ENCODE data around the gene ABTB2. TPM values are rescaled to one million over a fixed set of nuclear protein-coding genes. Genes with fewer than 3 reads are reported as not detected.

The ABTB2 gene
- total and polyA plus RNA-seq, 2 experiments from 2014 or later = 2.6 to 12.1 TPM

DNA sequence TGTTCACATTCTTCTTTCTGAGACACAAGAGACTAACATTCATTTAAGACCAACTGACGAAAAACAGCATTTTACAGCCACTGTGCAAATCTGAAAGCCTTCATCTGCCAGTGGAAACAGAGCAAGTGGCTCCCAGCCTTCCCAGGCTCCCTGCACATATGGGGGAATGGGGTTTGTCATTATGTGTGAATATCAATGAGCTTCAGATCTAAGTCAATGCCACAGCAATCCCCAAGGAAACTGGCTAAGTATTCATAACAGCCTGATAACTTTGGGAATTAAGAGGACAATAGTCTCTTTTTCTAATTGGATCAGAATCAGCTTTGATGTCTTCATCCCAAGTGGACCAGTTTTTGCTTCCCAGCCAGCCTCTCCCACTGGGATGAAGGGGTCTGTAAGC is 66.9 kb downstream of the ABTB2 start:
- Histone ChIP-seq H3K27ac (ENCODE audit: low read depth) (no peak overlapping the region), H3K9me2 (ENCODE audit: insufficient read depth) (no peaks in the 10 kb centered on the region), H3K36me3 (ENCODE audit: insufficient read depth) (no peaks in the 10 kb centered on the region), H2AFZ (no peak overlapping the region), H3K4me3 (no peak overlapping the region), H3K27me3 (ENCODE audit: insufficient read depth) (no peaks in the 10 kb centered on the region), H3F3A (replicated peaks; ENCODE audit: low read depth) (no peaks in the 10 kb centered on the region), H4K20me1 (replicated peaks; ENCODE audit: insufficient read depth) (no peaks in the 10 kb centered on the region), H3K79me2 (replicated peaks; ENCODE audit: insufficient read depth) (0 out of 2 replicates have a peak, but pooled peaks cover 3% of the 10 kb centered on the region), H3K4me1 (ENCODE audit: insufficient read depth) (no peaks in the 10 kb centered on the region), H3K4me2 (no peak overlapping the region)
- Mint-ChIP-seq H3K9me3 (no peaks in the 10 kb centered on the region), H3K27ac (no peak overlapping the region), H3K4me3 (no peak overlapping the region), H3K27me3 (ENCODE audit: insufficient read depth, low read depth, poor library complexity) (peaks cover 3% of the 10 kb centered on the region), H3K36me3 (ENCODE audit: low read depth) (no peaks in the 10 kb centered on the region), H3K4me1 (no peaks in the 10 kb centered on the region; the same call in 2 of the 3 replicates)
- no peak for ATAC-seq
- TF ChIP-seq JUNB (IDR thresholded peaks at IDR 0.05; ENCODE audit: unreplicated experiment) = no peak
- TF ChIP-seq, protein P1, sequence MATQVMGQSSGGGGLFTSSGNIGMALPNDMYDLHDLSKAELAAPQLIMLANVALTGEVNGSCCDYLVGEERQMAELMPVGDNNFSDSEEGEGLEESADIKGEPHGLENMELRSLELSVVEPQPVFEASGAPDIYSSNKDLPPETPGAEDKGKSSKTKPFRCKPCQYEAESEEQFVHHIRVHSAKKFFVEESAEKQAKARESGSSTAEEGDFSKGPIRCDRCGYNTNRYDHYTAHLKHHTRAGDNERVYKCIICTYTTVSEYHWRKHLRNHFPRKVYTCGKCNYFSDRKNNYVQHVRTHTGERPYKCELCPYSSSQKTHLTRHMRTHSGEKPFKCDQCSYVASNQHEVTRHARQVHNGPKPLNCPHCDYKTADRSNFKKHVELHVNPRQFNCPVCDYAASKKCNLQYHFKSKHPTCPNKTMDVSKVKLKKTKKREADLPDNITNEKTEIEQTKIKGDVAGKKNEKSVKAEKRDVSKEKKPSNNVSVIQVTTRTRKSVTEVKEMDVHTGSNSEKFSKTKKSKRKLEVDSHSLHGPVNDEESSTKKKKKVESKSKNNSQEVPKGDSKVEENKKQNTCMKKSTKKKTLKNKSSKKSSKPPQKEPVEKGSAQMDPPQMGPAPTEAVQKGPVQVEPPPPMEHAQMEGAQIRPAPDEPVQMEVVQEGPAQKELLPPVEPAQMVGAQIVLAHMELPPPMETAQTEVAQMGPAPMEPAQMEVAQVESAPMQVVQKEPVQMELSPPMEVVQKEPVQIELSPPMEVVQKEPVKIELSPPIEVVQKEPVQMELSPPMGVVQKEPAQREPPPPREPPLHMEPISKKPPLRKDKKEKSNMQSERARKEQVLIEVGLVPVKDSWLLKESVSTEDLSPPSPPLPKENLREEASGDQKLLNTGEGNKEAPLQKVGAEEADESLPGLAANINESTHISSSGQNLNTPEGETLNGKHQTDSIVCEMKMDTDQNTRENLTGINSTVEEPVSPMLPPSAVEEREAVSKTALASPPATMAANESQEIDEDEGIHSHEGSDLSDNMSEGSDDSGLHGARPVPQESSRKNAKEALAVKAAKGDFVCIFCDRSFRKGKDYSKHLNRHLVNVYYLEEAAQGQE (IDR thresholded peaks at IDR 0.05; ENCODE audit: unreplicated experiment) = no peak
- TF ChIP-seq EZH2 (IDR thresholded peaks at IDR 0.05; ENCODE audit: low read depth, unreplicated experiment) = no peak
- no peak for TF ChIP-seq NANOG (IDR thresholded peaks at IDR 0.05; ENCODE audit: borderline replicate concordance)
- TF ChIP-seq, protein P2, sequence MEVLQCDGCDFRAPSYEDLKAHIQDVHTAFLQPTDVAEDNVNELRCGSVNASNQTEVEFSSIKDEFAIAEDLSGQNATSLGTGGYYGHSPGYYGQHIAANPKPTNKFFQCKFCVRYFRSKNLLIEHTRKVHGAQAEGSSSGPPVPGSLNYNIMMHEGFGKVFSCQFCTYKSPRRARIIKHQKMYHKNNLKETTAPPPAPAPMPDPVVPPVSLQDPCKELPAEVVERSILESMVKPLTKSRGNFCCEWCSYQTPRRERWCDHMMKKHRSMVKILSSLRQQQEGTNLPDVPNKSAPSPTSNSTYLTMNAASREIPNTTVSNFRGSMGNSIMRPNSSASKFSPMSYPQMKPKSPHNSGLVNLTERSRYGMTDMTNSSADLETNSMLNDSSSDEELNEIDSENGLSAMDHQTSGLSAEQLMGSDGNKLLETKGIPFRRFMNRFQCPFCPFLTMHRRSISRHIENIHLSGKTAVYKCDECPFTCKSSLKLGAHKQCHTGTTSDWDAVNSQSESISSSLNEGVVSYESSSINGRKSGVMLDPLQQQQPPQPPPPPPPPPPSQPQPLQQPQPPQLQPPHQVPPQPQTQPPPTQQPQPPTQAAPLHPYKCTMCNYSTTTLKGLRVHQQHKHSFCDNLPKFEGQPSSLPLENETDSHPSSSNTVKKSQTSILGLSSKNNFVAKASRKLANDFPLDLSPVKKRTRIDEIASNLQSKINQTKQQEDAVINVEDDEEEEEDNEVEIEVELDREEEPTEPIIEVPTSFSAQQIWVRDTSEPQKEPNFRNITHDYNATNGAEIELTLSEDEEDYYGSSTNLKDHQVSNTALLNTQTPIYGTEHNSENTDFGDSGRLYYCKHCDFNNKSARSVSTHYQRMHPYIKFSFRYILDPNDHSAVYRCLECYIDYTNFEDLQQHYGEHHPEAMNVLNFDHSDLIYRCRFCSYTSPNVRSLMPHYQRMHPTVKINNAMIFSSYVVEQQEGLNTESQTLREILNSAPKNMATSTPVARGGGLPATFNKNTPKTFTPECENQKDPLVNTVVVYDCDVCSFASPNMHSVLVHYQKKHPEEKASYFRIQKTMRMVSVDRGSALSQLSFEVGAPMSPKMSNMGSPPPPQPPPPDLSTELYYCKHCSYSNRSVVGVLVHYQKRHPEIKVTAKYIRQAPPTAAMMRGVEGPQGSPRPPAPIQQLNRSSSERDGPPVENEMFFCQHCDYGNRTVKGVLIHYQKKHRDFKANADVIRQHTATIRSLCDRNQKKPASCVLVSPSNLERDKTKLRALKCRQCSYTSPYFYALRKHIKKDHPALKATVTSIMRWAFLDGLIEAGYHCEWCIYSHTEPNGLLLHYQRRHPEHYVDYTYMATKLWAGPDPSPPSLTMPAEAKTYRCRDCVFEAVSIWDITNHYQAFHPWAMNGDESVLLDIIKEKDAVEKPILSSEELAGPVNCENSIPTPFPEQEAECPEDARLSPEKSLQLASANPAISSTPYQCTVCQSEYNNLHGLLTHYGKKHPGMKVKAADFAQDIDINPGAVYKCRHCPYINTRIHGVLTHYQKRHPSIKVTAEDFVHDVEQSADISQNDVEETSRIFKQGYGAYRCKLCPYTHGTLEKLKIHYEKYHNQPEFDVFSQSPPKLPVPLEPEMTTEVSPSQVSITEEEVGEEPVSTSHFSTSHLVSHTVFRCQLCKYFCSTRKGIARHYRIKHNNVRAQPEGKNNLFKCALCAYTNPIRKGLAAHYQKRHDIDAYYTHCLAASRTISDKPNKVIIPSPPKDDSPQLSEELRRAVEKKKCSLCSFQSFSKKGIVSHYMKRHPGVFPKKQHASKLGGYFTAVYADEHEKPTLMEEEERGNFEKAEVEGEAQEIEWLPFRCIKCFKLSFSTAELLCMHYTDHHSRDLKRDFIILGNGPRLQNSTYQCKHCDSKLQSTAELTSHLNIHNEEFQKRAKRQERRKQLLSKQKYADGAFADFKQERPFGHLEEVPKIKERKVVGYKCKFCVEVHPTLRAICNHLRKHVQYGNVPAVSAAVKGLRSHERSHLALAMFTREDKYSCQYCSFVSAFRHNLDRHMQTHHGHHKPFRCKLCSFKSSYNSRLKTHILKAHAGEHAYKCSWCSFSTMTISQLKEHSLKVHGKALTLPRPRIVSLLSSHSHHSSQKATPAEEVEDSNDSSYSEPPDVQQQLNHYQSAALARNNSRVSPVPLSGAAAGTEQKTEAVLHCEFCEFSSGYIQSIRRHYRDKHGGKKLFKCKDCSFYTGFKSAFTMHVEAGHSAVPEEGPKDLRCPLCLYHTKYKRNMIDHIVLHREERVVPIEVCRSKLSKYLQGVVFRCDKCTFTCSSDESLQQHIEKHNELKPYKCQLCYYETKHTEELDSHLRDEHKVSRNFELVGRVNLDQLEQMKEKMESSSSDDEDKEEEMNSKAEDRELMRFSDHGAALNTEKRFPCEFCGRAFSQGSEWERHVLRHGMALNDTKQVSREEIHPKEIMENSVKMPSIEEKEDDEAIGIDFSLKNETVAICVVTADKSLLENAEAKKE (CRISPR knock-in tag; IDR thresholded peaks at IDR 0.05) = no peak
- TF ChIP-seq, protein P3, sequence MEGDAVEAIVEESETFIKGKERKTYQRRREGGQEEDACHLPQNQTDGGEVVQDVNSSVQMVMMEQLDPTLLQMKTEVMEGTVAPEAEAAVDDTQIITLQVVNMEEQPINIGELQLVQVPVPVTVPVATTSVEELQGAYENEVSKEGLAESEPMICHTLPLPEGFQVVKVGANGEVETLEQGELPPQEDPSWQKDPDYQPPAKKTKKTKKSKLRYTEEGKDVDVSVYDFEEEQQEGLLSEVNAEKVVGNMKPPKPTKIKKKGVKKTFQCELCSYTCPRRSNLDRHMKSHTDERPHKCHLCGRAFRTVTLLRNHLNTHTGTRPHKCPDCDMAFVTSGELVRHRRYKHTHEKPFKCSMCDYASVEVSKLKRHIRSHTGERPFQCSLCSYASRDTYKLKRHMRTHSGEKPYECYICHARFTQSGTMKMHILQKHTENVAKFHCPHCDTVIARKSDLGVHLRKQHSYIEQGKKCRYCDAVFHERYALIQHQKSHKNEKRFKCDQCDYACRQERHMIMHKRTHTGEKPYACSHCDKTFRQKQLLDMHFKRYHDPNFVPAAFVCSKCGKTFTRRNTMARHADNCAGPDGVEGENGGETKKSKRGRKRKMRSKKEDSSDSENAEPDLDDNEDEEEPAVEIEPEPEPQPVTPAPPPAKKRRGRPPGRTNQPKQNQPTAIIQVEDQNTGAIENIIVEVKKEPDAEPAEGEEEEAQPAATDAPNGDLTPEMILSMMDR (conservative IDR thresholded peaks at IDR 0.05; ENCODE audit: low read depth in 2 of 2) = no peak
- TF ChIP-seq EZH2phosphoT487 (IDR thresholded peaks at IDR 0.05; ENCODE audit: unreplicated experiment) = no peak
- TF ChIP-seq, protein P4, sequence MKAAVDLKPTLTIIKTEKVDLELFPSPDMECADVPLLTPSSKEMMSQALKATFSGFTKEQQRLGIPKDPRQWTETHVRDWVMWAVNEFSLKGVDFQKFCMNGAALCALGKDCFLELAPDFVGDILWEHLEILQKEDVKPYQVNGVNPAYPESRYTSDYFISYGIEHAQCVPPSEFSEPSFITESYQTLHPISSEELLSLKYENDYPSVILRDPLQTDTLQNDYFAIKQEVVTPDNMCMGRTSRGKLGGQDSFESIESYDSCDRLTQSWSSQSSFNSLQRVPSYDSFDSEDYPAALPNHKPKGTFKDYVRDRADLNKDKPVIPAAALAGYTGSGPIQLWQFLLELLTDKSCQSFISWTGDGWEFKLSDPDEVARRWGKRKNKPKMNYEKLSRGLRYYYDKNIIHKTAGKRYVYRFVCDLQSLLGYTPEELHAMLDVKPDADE (IDR thresholded peaks at IDR 0.05) = no peak
- no peak for TF ChIP-seq ZNF331 (CRISPR knock-in tag; IDR thresholded peaks at IDR 0.05; ENCODE audit: low read depth)
- no peak for TF ChIP-seq CREB1 (CRISPR knock-in tag; IDR thresholded peaks at IDR 0.05; ENCODE audit: low read depth)
- TF ChIP-seq ZNF114 (CRISPR knock-in tag; IDR thresholded peaks at IDR 0.05) = no peak
- no peak for TF ChIP-seq STAT1 (IDR thresholded peaks at IDR 0.05; ENCODE audit: unreplicated experiment)
- TF ChIP-seq POLR2AphosphoS5 (IDR thresholded peaks at IDR 0.05; ENCODE audit: low read depth) = no peak
- DNase-seq (ENCODE audit: low spot score) = no peak

Data from GM23338 (cell line).